ENCODE results near the gene UTS2R. TPM values are rescaled to one million over a fixed set of nuclear protein-coding genes. Genes with fewer than 3 reads are reported as not detected.
"Not testable (repeated sequence)": the region's sequence is repeated elsewhere in the genome, so short reads cannot be mapped to it uniquely, and the experiment has no call there.

The UTS2R gene
- total RNA-seq, 1 donor from 2014 or later = not detected

GRCh38 chr17:82374626-82375331, 3.2 kb downstream of the UTS2R start:
- DNase-seq (ENCODE audit: low spot score) = no peak

- DNase-seq (ENCODE audit: low spot score) = no peak
These were observed 3.9 kb downstream of the UTS2R start for GRCh38 chr17:82375359-82376041.

GRCh38 chr17:82376042-82376730, 4.6 kb downstream of the UTS2R start:
- DNase-seq (ENCODE audit: low spot score) = no peak

- not testable (repeated sequence) for DNase-seq (ENCODE audit: low spot score)
These were observed 5.7 kb downstream of the UTS2R start for GRCh38 chr17:82377294-82377693.

- DNase-seq (ENCODE audit: low spot score) = no peak
These were observed 6.6 kb downstream of the UTS2R start for GRCh38 chr17:82377924-82378740.

GRCh38 chr17:82378741-82379021, 7.1 kb downstream of the UTS2R start:
- no peak for DNase-seq (ENCODE audit: low spot score)

- DNase-seq (ENCODE audit: low spot score) = no peak
These were observed 9.5 kb downstream of the UTS2R start for GRCh38 chr17:82380860-82381702.

GRCh38 chr17:82381703-82382009, 10.1 kb downstream of the UTS2R start:
- not testable (repeated sequence) for DNase-seq (ENCODE audit: low spot score)

- DNase-seq (ENCODE audit: low spot score) = not testable (repeated sequence)
These were observed 10.8 kb downstream of the UTS2R start for GRCh38 chr17:82382220-82382932.

- DNase-seq (ENCODE audit: low spot score) = no peak
These were observed 11.3 kb downstream of the UTS2R start for GRCh38 chr17:82382933-82383255.

GRCh38 chr17:82383411-82383810, 11.8 kb downstream of the UTS2R start:
- DNase-seq (ENCODE audit: low spot score) = no peak

- DNase-seq (ENCODE audit: low spot score) = no peak
These were observed 12.6 kb downstream of the UTS2R start for GRCh38 chr17:82384051-82384729.

GRCh38 chr17:82384730-82385481, 13.3 kb downstream of the UTS2R start:
- no peak for DNase-seq (ENCODE audit: low spot score)

- DNase-seq (ENCODE audit: low spot score) = no peak
These were observed 14.1 kb downstream of the UTS2R start for GRCh38 chr17:82385559-82386254.

GRCh38 chr17:82386255-82386831, 14.8 kb downstream of the UTS2R start:
- no peak for DNase-seq (ENCODE audit: low spot score)

GRCh38 chr17:82386881-82387704, 15.5 kb downstream of the UTS2R start:
- DNase-seq (ENCODE audit: low spot score) = no peak

GRCh38 chr17:82387705-82388106, 16.1 kb downstream of the UTS2R start:
- no peak for DNase-seq (ENCODE audit: low spot score)
